Spleen (tissue), 11 donors: Measurements from ENCODE around the gene MOB3B. TPM values are rescaled to one million over a fixed set of nuclear protein-coding genes. Genes with fewer than 3 reads are reported as not detected.
A peak's percentile ranks its signal among the peaks of the same experiment; 100 is the strongest.

Experiments used
- DNase-seq: peaks from one replicate; pipeline ENCODE4 v3.0.0-alpha.2; 2020
- H3K27ac ChIP-seq, 8 donors: fragments of 200-600 bp; sonication (generic) in 7 of 8; 1 replicate in 4 of 8; 2 replicates in 4 of 8; pipeline versions ENCODE4 v1.5.0 to v1.8.0; 2016 to 2021; ENCODE audit warnings: inconsistent platforms in 4 of 8, mild to moderate bottlenecking in 4 of 8, moderate library complexity in 1 of 8
- H3K27me3 ChIP-seq, 7 donors: fragments of 200-600 bp; sonication (generic) in 6 of 7; replicated peaks in 1 of 7; 1 replicate in 4 of 7; 2 replicates in 3 of 7; pipeline versions ENCODE4 v1.5.0 to v1.8.0; 2016 to 2021; ENCODE audit warnings: inconsistent platforms in 3 of 7, mild to moderate bottlenecking in 1 of 7
- H3K36me3 ChIP-seq, 6 donors: fragments of 200-600 bp; sonication (generic) in 5 of 6; 1 replicate in 4 of 6; 2 replicates in 2 of 6; pipeline versions ENCODE4 v1.5.0 to v1.8.0; 2016 to 2021; ENCODE audit warnings: inconsistent platforms in 2 of 6
- H3K4me1 ChIP-seq, 6 donors: fragments of 200-600 bp; sonication (generic) in 5 of 6; 1 replicate in 3 of 6; 2 replicates in 3 of 6; pipeline versions ENCODE4 v1.5.0 to v1.8.0; 2016 to 2021; ENCODE audit warnings: inconsistent platforms in 3 of 6
- H3K4me3 ChIP-seq, 8 donors: fragments of 200-600 bp; sonication (generic) in 7 of 8; 1 replicate in 4 of 8; 2 replicates in 4 of 8; pipeline versions ENCODE4 v1.5.0 to v1.8.0; 2016 to 2021; ENCODE audit warnings: inconsistent platforms in 4 of 8, mild to moderate bottlenecking in 4 of 8, moderate library complexity in 2 of 8
- H3K9me3 ChIP-seq, 8 donors: fragments of 200-600 bp; sonication (generic) in 7 of 8; 1 replicate in 4 of 8; 2 replicates in 4 of 8; pipeline versions ENCODE4 v1.5.0 to v1.8.0; 2016 to 2021; ENCODE audit warnings: inconsistent platforms in 4 of 8
- POLR2A ChIP-seq, 3 donors: fragments of 450-650 bp; IDR thresholded peaks; one replicate each; pipeline ENCODE4 v1.5.1; 2017; ENCODE audit warnings: antibody characterized with exemption in 3 of 3, mild to moderate bottlenecking in 1 of 3
- POLR2AphosphoS5 ChIP-seq, 3 donors: sonication (generic); formaldehyde crosslinking; IDR thresholded peaks; one replicate each; pipeline ENCODE4 v1.5.1; 2017; ENCODE audit warnings: antibody characterized with exemption in 3 of 3
- WGBS, 5 donors: extraction: QIAGEN DNeasy Blood & Tissue Kit in 3 of 5; methylation state at CpG; one replicate each; pipeline versions ENCODE4 v1.1.5 to v1.1.7; 2013 to 2018; 5-methylcytosine and 5-hydroxymethylcytosine counted together
- intact Hi-C: fragments of 100-400 bp; cut with DNase I; formaldehyde crosslinking; loops from one replicate; pipeline ENCODE4 v1.15.0; 2023; ENCODE audit warnings: low total_unique reads
- polyA plus RNA-seq, 3 donors: library from polyadenylated mRNA; stranded (reverse); fragments of 200-250 nt; gene quantifications; one replicate each; pipeline ENCODE4 v1.2.1, GENCODE V29; 2013
- total RNA-seq, 7 donors: library from RNA; depleted of rRNA in 3 of 7; stranded (reverse); fragments of >200 nt in 3 of 7; fragmentation: NEBNext Ultra II Directional in 4 of 7; extraction: Animal tissue kit (Norgen Biotek cat#: 25700) in 4 of 7; gene quantifications; one replicate each; pipeline versions ENCODE4 v1.1.0 to v1.2.1, GENCODE V29; 2016 to 2021
- TF ChIP-seq, protein P1 (sequence below), 11 experiments: fragments of 200-600 bp in 7 of 11; fragments of 450-650 bp in 4 of 11; sonication (generic) in 4 of 11; IDR thresholded peaks in 8 of 11; conservative IDR thresholded peaks in 3 of 11; 1 replicate in 7 of 11; 2 replicates in 4 of 11; pipeline versions ENCODE4 v1.4.0 to v1.8.0; 2016 to 2021; ENCODE audit warnings: antibody characterized with exemption in 11 of 11, inconsistent platforms in 4 of 11, mild to moderate bottlenecking in 1 of 11
- donor health status: healthy with polysubstance abuse.
- donor health status: DM: no; HTN: no; CAD: no; lungs with moderate emphysema.
- donor health status: DM: no; HTN: no; CAD: no.
- donor health status: Bipolar disorder and iron deficiency.
- donor health status: healthy.
- donor health status: DM: no; HTN: no; CAD: no.
- donor health status: DM: yes; HTN: yes; CAD: no.

Gene MOB3B
- total and polyA plus RNA-seq, 10 donors: 9.4 to 27.7 (median 19.9) TPM

DNA sequence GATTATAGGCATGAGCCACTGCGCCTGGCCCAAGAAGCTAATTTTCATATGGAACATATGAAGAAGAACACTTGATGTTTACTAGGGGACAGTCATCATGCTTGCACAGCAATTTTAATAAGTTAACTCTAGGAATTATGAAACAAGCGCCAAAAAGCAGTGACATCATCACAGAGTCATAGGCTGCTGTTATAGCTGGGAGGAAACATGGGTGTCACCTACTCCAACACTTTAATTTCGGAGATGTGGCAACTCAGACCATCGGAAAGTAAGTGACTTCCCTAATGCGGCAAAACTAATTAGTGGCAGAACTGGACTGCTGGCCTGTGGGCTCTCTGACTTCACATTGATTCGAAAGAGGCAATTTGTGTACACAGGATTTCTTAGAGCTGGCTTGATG, 194.5 kb downstream of the MOB3B start:
- intact Hi-C loops: no loop called here
- WGBS, 5 donors: 73 to 84% (median 83%) methylated on average over 6 of the region's 6 CpGs
- DNase-seq: no peak
- no peak overlapping the region for H3K4me3 ChIP-seq
- H3K27me3 ChIP-seq: no peaks in the 10 kb centered on the region
- TF ChIP-seq, protein P1, sequence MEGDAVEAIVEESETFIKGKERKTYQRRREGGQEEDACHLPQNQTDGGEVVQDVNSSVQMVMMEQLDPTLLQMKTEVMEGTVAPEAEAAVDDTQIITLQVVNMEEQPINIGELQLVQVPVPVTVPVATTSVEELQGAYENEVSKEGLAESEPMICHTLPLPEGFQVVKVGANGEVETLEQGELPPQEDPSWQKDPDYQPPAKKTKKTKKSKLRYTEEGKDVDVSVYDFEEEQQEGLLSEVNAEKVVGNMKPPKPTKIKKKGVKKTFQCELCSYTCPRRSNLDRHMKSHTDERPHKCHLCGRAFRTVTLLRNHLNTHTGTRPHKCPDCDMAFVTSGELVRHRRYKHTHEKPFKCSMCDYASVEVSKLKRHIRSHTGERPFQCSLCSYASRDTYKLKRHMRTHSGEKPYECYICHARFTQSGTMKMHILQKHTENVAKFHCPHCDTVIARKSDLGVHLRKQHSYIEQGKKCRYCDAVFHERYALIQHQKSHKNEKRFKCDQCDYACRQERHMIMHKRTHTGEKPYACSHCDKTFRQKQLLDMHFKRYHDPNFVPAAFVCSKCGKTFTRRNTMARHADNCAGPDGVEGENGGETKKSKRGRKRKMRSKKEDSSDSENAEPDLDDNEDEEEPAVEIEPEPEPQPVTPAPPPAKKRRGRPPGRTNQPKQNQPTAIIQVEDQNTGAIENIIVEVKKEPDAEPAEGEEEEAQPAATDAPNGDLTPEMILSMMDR (IDR thresholded peaks at IDR 0.05 in 8 of 11, conservative IDR thresholded peaks at IDR 0.05 in 3 of 11): no peak
- no peak for TF ChIP-seq POLR2AphosphoS5 (IDR thresholded peaks at IDR 0.05)
- TF ChIP-seq POLR2A (IDR thresholded peaks at IDR 0.05): no peak
- peaks cover 0 to 8% (median under 1%) of the 10 kb centered on the region in 6 donors for H3K36me3 ChIP-seq
- peaks cover 19 to 58% (median 32%) of the 10 kb centered on the region in 6 donors for H3K4me1 ChIP-seq
- no peak overlapping the region for H3K27ac ChIP-seq
- no peaks in the 10 kb centered on the region for H3K9me3 ChIP-seq

DNA sequence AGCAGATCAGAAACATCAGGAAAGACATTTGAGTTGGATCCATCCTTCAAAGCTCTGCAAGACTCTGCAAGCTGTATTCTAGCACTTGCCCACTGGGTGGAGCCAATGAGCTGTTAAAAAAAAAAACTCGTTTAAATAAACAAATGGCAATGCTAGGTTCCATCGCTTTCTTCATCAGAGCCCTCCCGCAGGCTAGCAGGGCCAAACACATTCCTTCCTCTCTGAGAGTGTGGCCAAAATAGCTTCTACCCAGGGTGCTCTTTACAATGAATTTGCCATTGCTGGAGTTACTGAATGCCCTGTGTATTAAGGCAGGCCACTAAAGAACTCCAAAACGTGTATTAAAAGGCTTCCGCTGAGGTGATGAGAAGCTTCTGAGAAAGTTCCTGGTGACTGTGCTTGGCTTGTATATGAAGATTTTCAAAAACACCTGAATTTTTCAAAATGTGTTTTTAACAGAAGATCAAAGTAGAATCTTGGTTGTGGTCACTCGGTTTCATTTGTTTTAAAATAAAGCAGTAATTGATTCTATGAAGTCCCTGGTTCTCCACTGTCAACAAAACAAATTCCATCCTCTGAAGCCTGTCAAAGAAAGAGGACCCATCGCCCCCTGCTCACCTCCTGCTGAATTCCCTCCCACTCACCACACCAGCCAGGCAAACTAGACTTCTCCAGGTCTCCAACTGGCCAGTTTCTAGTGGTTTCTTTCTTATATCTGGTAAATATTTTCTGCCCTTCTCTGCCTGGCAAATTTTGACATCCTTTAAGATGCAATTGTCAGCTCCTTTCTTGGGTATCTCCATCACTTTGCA, 196.2 kb downstream of the MOB3B start:
- H3K4me3 ChIP-seq: no peak overlapping the region
- TF ChIP-seq, protein P1 (IDR thresholded peaks at IDR 0.05 in 8 of 11, conservative IDR thresholded peaks at IDR 0.05 in 3 of 11): peak; percentile 86 to 96 (median 89)
- TF ChIP-seq POLR2A (IDR thresholded peaks at IDR 0.05) (no peak), POLR2AphosphoS5 (IDR thresholded peaks at IDR 0.05) (peak in 1 of 3 donors; percentile 51)
- H3K9me3 ChIP-seq: no peaks in the 10 kb centered on the region
- no peak for DNase-seq
- no peaks in the 10 kb centered on the region for H3K27me3 ChIP-seq
- H3K4me1 ChIP-seq: peaks cover 11 to 42% (median 20%) of the 10 kb centered on the region in 6 donors
- peak overlapping the region in 1 of 8 donors; percentile 36 for H3K27ac ChIP-seq
- peaks cover 0 to 23% (median 2%) of the 10 kb centered on the region in 6 donors for H3K36me3 ChIP-seq
- WGBS, 5 donors: 41 to 43% (median 42%) methylated on average over 7 of the region's 7 CpGs
- intact Hi-C loops: loop anchor here (5.0 kb wide), 2 partner anchors 199 to 219 kb away; no protein-coding TSS in a partner anchor

DNA sequence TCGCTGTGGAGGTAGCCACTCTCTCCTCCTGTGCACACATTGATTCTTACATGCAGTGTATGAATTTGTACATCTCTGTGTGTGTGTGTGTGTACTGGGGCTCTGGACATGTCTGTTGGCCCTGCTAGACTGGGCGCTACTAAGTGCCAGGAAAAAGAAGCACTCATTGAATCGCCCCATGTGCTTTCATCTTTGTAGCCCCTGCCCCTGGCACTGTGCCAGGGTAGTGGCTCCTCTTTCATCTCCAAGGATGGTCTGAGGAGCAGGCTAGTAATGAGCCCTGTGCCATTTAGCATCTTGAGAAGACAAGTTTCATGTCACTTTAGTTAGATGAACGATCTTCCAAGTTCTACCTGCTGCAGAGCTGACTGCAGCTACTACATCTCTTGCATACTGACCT, 198.2 kb downstream of the MOB3B start:
- peaks cover 0 to 39% (median 2%) of the 10 kb centered on the region in 6 donors for H3K36me3 ChIP-seq
- H3K4me3 ChIP-seq: no peak overlapping the region
- H3K4me1 ChIP-seq: peaks cover 5 to 21% (median 9%) of the 10 kb centered on the region in 6 donors
- no peak overlapping the region for H3K27ac ChIP-seq
- no peak for DNase-seq
- intact Hi-C loops: loop anchor here (5.0 kb wide), 2 partner anchors 201 to 221 kb away; no protein-coding TSS in a partner anchor
- no peaks in the 10 kb centered on the region for H3K27me3 ChIP-seq
- TF ChIP-seq POLR2A (IDR thresholded peaks at IDR 0.05) (no peak), POLR2AphosphoS5 (IDR thresholded peaks at IDR 0.05) (no peak)
- TF ChIP-seq, protein P1 (IDR thresholded peaks at IDR 0.05 in 8 of 11, conservative IDR thresholded peaks at IDR 0.05 in 3 of 11): no peak
- no peaks in the 10 kb centered on the region for H3K9me3 ChIP-seq
- WGBS, 5 donors: 78 to 92% (median 86%) methylated on average over 4 of the region's 4 CpGs

DNA sequence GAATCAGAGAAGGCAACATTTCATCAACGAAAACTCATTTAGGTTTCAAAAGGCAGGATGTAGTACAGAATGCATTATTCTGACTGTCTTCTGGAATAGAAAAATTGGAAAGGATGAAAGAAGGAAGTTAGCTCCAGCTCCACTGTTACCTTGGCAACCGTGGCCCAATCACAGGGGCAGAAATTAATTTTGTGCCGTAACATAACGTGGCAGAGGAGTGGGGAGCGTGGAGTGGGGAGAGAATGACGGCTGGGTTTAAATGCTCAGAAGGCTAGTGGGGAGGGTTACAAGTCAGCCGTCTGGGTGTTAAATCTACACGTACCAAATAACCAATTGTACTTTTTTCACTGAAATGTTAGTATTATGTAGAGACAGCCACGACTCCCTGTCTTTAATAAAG, 200.3 kb downstream of the MOB3B start:
- H3K9me3 ChIP-seq: no peaks in the 10 kb centered on the region
- H3K4me3 ChIP-seq: no peak overlapping the region
- no peak for DNase-seq
- peaks cover 5 to 11% (median 9%) of the 10 kb centered on the region in 6 donors for H3K4me1 ChIP-seq
- TF ChIP-seq, protein P1 (IDR thresholded peaks at IDR 0.05 in 8 of 11, conservative IDR thresholded peaks at IDR 0.05 in 3 of 11): no peak
- TF ChIP-seq POLR2A (IDR thresholded peaks at IDR 0.05) (no peak), POLR2AphosphoS5 (IDR thresholded peaks at IDR 0.05) (no peak)
- no peaks in the 10 kb centered on the region for H3K27me3 ChIP-seq
- WGBS, 5 donors: 76 to 88% (median 79%) methylated on average over 9 of the region's 9 CpGs
- H3K36me3 ChIP-seq: peaks cover 0 to 53% (median 2%) of the 10 kb centered on the region in 6 donors
- H3K27ac ChIP-seq: no peak overlapping the region
- intact Hi-C loops: no loop called here
